ENCODE data around the gene RFX5. TPM values are rescaled to one million over a fixed set of nuclear protein-coding genes. Genes with fewer than 3 reads are reported as not detected.

RFX5 gene
- total RNA-seq, 1 experiment from 2014 or later: 46.4 TPM

DNA sequence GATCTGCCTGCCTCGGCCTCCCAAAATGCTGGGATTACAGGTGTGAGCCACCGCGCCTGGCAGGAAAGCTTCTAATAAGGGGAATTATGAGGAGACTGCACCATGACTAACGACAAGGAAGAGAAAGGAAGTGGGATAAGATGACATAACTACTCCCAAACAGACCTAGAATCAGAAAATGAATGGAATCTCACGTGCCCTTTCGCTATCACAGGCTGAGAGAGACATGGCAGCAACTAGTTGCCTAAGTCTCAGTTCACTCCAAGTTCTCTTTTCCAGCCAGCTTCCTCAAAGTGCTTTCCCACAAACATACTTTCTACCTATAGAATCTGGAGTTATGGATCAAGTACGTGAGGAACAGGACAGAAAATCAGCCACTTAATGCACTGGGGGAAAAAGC is 21.8 kb downstream of the RFX5 start:
- DNase-seq (ENCODE audit: low read depth): no peak

DNA sequence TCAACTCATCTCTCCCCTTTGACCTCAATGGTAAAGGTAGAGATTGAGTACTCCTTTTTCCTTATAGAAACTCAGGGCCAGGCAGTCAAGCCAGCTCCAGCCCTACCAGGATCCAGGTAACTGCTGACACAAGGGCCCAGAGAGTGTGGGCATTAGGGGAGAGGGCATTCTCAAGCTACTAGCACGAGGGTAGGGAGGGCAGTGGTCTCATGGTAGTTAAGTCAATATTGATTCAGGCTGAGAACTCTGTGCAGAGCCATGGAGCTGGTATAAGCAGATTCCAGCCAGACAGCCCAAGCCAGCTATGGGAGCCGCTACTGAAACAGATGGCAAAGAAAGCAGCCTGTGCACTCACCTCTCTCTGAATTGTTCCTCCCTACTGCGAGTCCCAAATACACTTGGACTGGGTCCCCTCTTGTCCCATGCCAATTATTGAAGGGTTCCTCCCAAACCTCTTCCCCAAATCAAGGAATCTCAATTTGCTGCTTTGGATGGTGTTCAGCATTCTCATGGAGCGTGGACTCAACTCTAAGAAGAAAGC is 22.6 kb downstream of the RFX5 start:
- no peak for DNase-seq (ENCODE audit: low read depth)

DNA sequence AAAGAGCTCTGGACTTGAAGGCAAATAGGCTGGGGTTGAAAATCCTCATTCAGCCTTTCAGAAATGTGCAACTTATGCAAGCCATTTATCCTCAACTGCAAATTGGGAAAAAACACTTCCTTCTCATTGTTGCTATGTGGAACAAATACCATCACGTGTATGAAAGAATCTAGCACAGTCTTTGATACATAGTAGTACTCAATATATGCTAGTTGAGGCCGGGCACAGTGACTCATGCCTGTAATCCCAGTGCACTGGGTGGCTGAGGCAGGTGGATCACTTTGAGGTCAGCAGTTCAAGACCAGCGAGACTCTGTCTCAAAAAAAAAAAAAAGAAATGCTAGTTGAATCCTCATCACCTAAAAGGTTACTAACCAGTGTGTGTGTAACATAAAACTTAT is 28.1 kb downstream of the RFX5 start:
- no peak for DNase-seq (ENCODE audit: low read depth)

DNA sequence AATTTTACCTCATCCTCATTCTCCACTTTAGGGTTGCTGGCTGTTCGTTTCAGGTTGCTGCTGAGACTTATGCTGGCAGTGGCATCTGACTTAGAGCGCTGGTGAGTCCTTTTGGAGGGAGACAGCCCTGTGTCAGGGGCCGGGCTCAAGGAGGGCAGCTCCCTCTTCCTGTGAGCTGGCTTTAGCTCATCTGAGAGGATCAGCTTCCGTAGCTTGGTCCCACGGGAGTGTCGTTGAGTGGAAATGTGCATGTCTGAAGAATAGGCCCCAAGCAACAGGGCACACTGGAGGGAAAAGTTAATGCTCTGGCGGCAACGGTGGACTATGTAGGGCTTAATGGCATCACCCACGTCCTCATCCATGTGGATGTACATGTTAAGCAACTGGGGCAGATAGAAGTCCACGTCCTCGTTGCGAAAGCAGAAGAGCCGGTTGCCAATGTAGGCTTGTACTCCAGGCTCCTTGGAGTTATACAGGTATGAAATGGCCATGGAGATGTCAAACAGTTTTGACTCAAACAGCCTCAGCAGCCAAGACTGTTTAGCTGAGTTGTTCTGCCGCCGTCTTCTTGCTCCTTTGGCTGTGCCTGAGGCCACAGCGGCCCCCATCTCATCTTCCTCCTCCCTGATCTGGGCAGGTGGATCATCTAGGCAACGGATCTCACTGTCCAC is 31.4 kb downstream of the RFX5 start:
- no peak for DNase-seq (ENCODE audit: low read depth)

DNA sequence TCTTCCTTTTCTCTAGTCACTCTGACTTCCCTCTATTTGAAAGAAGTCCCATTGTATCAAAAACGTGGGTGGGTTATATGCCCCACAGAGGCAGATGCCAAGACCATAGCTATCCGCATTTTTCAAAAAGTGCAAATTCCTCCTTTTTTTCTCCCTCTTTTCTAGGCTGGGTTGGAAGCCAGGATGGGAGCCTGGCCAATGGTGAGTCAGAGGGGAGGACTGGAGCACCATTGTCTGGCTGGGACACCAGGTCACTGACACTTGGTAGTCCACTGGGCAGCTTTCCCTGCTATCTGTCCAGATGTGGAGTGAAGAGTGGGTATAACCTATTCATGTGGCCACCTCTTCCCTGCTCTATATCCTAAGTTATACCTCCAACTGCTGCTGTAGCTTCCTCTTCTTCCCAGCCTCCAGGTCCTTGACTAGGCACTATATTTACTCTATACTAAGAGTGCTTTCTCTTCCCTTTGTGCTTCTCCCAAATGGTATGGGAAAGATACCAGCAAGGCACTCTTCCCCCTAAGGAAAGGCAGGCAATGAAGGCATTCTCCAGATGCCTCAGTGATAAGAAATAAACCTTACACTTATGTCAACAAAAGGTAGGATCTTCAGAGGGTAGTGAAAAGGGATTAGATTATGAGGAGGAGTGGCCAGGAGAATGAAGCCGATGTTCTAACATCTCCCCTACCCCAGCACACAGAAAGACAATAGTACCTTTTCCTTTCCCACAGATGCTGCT is 32.7 kb downstream of the RFX5 start:
- DNase-seq (ENCODE audit: low read depth): peak; percentile 87

DNA sequence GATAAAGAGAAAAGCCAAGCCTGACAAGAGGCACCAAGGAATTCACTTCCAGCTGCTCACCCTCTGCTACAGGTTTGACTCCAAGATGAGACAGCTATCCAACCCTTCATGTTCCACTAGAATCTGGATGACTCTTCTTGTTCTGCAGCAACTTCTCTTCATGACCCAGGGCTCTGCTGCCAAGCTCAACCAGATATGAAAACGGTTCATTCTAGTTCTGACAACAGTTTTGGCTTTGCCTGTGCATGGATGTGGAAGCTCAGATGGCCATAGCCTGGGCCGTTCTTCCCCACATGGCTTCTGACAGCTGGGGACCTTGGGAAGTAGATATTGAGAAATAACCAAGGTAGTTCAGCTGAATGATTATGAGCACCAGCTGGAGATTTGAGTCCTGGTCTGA is 33.6 kb downstream of the RFX5 start:
- no peak for DNase-seq (ENCODE audit: low read depth)

DNA sequence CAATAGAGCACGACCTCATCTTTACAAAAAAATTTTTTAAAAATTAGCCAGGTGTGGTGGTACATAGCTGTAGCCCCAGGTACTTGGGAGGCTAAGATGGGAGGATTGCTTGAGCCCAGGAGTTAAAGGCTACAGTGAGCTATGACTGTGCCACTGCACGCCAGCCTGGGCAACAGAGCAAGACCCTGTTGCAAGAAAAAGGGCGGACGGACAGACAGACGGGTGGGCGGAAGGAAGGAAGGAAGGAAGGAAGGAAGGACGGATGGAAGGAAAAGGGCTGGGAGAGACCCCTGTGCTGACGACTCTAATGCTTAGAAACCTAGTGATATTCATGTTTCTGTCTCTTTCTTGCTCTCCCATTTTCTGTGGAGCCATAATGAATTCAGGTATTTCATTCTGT is 34.2 kb downstream of the RFX5 start:
- DNase-seq (ENCODE audit: low read depth): no peak

DNA sequence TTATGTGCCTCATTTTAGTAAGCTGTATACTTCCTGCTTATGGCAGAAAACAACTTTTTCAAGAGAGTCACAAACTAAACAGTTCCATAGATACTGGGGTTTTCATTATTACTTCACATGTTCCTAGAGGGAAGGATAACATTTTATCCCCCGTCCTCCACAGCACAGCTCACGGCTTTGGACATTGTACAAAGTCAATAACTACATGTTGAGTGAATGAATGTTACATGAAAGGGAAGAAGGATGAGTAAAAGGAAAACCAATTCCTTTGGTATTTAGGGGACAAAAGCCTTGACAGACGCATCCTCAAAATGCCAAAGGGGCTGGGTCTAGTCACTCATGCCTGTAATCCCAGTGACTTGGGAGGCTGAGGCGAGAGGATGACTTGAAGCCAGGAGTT is 34.6 kb downstream of the RFX5 start:
- DNase-seq (ENCODE audit: low read depth): no peak

DNA sequence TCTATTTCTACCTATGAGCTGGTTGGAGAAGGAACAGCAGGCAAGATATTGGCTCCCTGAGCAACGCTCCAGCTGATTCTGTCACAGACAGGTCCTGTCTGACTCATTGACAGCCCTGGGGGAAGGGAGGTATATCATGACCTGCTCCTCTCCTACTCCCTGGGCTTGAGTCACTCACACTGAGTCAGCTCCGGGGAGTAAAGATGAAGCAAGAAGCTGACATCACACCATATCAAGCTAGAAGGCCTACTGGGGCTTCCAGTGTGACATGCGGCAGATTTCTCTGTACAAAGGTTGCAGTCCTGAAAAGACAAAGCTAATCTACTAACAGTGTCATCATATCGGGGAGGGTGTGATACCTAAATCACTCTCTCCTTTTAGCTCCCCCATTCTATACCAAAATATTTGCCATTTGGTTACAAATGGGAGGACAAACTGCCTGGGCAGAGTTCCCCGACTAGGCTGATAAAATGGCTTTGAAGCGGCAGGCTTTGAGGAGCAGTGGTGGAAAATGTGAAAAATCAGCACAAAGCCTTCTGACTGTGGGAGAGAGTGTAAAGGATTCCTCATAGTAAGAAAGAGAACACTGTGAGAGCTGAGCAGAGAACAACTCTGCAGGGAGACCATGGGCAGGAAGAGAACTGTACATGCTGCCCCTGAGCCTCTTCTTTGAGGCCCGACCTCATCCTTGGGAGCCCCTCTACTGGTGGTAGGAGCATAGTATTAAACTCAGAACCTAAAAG is 35.3 kb downstream of the RFX5 start:
- peak; percentile 98 for DNase-seq (ENCODE audit: low read depth)

DNA sequence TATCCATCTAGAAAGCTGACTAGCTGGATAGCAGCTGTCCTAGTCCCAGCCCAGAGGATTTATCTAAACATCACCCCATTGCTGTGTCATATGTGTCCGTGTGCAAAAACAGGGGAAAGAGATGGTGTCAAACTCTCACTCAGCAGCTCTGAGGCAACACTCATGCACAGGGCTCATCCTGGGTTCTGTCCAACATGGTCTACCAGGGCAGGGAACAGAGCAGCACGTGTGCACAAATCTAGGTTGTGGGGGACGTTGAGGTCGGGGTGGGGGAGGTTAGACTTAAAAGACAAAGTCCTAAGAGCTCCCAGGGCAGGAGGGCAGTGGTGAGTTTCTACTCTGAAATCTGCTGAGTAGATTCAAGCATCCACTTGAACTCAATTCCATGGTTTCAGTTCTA is 36.0 kb downstream of the RFX5 start:
- DNase-seq (ENCODE audit: low read depth): no peak

DNA sequence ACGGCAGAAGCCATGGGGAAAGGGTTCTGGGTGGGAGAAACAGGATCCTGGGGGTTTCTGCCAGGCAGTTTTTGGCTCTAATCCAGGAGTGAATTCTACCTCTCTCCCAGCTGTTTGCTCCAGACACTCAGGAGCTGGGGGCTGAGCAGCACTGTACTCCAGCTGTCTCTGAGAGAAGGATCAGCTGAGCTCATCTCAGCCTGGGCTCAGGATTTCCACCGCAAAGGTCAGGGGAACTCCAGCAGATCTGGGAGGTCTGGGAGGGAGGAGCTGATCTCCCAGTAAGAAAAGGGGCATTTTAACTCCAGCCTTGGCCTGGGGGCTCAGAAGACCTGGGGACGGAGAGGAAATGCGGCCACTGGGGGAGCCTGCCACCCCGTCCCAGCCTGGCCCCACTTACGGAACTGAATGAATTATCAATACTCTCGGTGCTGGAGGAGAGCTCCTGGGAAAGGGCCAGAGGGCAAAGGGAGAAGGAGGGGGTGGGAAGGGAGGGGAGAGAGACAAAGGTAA is 37.2 kb downstream of the RFX5 start:
- no peak for DNase-seq (ENCODE audit: low read depth)

DNA sequence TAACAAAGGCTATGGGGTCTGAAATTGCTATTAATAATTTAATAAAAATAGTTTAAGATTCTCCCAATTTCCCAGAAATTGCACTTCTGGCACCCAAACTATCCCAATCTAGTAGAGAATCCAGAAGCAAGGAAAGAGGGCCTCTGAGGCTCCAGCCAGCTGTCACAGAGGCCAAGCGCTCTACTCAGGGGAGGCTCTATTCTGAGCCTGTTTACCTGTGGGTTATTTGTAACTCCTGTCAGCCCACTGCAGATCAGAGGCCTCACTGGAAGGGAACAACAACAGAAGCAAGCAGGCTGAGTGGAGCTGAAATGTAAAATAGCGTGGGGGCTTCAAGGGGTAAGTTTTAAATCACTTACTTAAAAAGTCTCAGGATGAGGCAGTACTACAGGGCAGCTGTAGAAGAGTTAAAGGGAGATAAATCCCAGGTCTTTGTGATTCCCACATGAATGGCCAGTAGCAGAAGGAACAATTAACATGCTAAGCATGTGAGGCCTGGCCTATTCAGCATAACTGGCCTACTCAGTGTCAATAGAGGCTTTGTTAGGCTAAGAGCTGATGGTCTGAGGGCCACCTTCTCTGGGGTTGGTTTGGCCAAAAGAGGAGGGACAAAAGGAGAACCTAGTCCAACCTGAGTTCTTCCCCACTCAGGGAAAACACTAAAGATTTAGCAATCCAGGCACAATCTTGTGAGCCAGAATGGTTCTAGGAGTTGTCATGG is 52.1 kb downstream of the RFX5 start:
- DNase-seq (ENCODE audit: low read depth): no peak

DNA sequence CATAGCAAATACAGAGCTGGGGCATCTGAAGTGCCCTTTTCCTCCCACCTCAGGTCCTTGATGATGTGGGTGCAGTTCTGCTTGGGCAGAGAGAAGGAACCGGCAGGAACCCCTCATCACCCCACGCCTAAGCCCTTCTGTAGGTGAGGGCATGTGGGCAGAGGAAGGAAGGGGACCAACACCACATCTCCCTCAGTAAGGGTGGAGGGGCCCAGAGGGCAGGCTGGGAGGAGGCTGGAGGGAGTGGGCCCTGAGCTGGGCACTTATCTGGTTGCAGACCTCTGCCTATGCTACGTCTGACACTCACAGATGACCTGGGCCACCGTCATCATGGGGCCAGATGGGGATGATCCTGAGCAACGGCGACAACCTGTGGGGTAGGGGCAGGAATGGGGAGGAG is 54.0 kb downstream of the RFX5 start:
- no peak for DNase-seq (ENCODE audit: low read depth)

DNA sequence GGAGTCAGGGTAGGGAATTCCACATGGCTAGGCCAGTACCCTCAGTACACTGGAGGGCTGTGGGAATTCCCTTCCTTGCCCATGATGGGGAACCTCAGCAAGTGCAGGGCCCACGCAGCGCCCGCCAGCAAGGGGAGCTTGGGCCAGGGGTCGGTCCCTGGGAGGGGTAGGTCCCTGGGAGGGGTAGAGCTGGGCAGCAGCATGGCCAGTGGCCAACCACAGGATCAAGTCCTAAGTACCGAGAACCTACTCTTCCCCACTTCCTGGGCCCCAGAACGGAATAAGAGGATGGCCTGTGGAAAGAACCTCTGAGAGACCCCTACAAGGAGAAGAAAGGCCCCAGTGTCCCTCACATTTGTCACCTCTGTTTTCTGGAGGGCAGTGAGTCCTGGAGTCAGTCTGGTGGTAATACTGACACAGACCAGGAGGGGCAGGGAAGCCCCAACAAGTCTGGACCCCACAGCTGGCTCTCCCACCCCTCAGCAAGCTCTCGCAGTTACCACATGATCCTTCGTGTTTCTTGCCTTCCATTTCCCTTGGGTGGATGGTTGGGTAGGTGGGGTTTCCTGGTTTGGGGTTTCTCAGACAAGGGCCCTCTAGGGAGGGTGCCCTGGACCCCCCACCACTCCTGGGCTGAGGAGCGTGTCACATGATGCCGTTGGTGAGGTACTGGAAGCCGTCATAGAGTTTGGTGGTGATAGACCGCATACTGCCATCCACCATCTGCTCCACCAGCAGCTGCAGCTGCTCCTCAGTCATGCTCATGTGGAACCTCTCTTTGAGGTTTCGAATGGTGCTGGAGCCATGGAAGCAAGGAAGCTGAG is 54.6 kb downstream of the RFX5 start:
- DNase-seq (ENCODE audit: low read depth): no peak

DNA sequence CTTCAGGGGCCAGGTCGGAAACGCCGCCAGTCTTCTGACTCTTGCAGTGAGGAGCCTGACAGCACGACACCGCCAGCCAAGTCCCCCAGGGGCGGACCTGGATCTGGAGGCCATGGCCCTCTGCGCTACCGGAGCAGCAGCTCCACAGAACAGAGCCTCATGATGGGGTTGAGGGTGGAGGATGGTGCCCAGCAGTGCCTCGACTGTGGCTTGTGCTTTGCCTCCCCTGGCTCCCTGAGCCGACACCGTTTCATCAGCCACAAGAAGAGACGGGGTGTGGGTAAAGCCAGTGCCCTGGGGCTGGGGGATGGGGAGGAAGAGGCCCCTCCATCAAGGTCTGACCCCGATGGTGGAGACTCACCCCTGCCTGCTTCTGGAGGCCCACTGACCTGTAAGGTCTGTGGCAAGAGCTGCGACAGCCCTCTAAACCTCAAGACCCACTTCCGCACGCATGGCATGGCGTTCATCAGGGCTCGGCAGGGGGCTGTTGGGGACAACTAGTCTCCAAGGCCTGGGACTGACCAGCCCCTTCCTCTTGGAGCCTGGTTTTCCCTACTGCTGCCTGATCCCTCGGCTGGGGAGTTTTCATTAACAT is 56.2 kb downstream of the RFX5 start:
- no peak for DNase-seq (ENCODE audit: low read depth)

Small RNAs within 50 kb of the gene (small RNA-seq; reads per million reads assigned to genes)
- not detected for gene RN7SL444P

Other genes with a start within 250 kb of the RFX5 start
- 0.80 and 1.5 TPM in 2 replicates for gene SEMA6C, start 200.6 kb downstream of the RFX5 start, total RNA-seq (2014; rRNA removed; shearing (Covaris generic))
- not detected in 2 replicates for gene TNFAIP8L2, start 190.6 kb downstream of the RFX5 start, total RNA-seq (2014; rRNA removed; shearing (Covaris generic))
- gene LYSMD1, start 181.3 kb downstream of the RFX5 start, total RNA-seq (2014; rRNA removed; shearing (Covaris generic)): 8.6 and 9.4 TPM in 2 replicates
- gene SCNM1, start 181.1 kb downstream of the RFX5 start, total RNA-seq (2014; rRNA removed; shearing (Covaris generic)): 60.9 and 69.6 TPM in 2 replicates
- gene TMOD4, start 171.3 kb downstream of the RFX5 start, total RNA-seq (2014; rRNA removed; shearing (Covaris generic)): 0.27 and 0.87 TPM in 2 replicates
- 52.9 and 59.3 TPM in 2 replicates for gene VPS72, start 157.1 kb downstream of the RFX5 start, total RNA-seq (2014; rRNA removed; shearing (Covaris generic))
- gene PIP5K1A, start 148.7 kb downstream of the RFX5 start, total RNA-seq (2014; rRNA removed; shearing (Covaris generic)): 40.7 and 49.6 TPM in 2 replicates
- gene PSMD4, start 92.5 kb downstream of the RFX5 start, total RNA-seq (2014; rRNA removed; shearing (Covaris generic)): 233 and 234 TPM in 2 replicates
- 17.6 and 22.2 TPM in 2 replicates for gene ZNF687, start 65.0 kb downstream of the RFX5 start, total RNA-seq (2014; rRNA removed; shearing (Covaris generic))
- 37.8 and 50.0 TPM in 2 replicates for gene PI4KB, start 19.8 kb downstream of the RFX5 start, total RNA-seq (2014; rRNA removed; shearing (Covaris generic))
- gene SELENBP1, start 25.5 kb upstream of the RFX5 start, total RNA-seq (2014; rRNA removed; shearing (Covaris generic)): not detected in 2 replicates
- gene PSMB4, start 52.3 kb upstream of the RFX5 start, total RNA-seq (2014; rRNA removed; shearing (Covaris generic)): 526 and 564 TPM in 2 replicates
- gene POGZ, start 112.2 kb upstream of the RFX5 start, total RNA-seq (2014; rRNA removed; shearing (Covaris generic)): 13.0 and 27.6 TPM in 2 replicates
- 1.6 and 2.4 TPM in 2 replicates for gene CGN, start 164.1 kb upstream of the RFX5 start, total RNA-seq (2014; rRNA removed; shearing (Covaris generic))
- gene TUFT1, start 193.1 kb upstream of the RFX5 start, total RNA-seq (2014; rRNA removed; shearing (Covaris generic)): 7.2 and 9.3 TPM in 2 replicates

Measured in HT1080 (cell line).